NCI-H1930 (cell line): ENCODE measurements around the gene TBC1D4.
A peak's percentile ranks its signal among the peaks of the same experiment; 100 is the strongest.

Source experiments
- DNase-seq, 2 experiments: peaks; one replicate each; lab custom pipeline; 2025; lab: John Stamatoyannopoulos, UW

Gene TBC1D4

DNA sequence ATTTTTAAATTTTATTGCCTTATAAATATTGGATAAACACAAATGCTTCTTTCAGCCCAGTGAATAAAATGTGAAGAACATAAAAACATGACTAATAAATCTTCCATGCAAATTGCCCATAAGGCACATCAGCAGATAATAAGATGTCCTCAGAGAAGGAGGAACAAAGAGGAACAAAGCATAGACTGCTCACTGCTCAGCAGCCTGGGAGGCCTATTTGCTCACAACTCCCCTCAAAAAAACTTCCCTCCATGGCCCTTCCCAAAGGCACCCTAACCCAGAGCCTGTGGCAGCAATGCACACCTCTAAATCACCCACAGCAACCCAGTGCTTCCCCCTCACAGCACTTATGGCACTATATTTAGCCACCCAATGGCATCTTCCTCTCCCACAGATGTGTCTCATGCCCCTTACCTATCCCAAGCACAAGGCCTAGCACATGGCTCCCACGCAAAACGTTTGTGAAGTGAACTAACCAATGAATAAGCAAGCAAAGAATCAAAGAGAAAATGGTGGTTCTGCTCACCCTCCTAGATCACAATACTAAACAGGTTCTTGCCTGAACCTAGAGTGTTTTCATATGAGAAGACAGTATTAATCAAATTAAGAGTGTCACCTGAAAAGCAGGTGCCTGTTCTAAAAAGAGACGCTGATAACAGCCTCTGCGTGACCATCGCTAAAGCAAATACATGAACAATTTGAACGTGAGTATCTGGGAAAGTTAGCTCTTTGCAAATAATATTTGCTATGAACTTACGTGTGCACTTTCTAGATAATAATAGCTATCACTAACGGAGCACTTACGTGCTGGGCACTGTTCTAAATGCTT is 96.9 kb downstream of the TBC1D4 start:
- peak; percentile 64 to 67 for DNase-seq

DNA sequence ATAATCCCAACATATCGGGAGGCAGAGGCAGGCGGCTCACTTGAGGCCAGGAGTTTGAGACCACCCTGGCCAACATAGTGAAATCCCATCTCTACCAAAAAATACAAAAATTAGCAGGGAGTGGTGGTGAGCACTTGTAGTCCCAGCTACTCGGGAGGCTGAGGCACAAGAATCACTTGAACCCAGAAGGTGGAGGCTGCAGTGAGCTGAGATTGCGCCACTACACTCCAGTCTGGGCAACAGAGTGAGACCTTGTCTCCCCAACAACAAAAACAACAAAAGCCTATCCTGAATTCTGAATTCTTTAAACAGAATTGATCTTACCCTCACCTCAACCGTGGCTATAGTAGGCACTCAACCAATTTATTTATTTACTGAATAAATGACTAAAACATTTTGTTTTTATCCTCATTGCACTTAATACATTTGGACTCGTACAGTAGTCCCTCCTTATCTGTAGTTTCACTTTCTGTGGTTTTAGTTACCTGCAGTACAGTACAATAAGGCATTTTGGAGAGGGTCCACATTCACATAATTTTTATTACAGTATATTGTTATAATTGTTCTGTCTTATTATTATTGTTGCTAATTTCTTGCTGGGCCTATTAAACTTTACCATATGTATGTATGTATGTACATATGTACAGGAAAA is 98.8 kb downstream of the TBC1D4 start:
- DNase-seq = no peak

DNA sequence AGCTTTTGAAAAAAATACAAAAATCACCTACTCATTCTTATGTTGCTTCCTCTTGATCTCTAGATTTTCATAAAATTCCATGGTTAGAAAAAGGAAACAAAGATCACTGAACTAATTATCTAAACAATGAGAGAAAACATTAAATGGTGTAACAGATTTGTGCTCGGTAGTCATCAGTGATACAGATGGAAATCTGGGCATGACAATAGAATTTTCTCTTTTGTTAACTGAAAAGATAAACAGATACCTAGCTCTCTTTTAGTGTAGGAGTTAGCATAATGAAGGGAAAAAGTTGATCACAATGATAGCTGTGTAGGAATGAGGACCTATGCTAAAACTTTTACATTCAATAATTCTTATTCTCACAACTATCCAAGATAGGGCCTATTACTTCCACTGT is 103.7 kb downstream of the TBC1D4 start:
- DNase-seq = no peak

DNA sequence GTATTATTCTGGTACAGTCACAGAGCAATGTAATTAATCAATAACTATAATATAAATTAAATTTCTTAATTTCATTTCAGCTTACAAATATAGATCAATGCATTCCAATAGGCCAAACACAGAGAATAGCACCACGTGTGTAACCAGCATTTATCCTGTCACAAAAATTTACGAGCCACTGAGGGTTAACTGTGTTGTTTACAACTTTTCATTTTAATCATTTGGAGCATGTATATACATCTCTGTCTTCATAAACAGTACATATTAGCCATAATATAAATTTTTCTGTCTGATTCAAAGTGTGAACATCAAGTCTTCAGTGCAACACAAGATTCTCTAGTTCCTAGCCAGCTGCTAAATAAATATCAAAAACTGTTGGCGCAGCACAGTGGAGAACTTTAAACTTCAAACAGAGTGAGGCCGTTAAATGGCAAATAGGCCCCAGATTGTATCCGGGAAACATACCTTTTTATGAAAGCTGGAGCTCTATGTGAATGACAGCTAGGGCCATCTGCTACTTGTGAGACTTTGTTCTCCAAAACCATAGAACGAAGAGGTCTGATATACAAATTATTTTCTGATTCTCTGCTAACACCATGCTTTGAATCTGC is 105.1 kb downstream of the TBC1D4 start:
- DNase-seq = no peak

DNA sequence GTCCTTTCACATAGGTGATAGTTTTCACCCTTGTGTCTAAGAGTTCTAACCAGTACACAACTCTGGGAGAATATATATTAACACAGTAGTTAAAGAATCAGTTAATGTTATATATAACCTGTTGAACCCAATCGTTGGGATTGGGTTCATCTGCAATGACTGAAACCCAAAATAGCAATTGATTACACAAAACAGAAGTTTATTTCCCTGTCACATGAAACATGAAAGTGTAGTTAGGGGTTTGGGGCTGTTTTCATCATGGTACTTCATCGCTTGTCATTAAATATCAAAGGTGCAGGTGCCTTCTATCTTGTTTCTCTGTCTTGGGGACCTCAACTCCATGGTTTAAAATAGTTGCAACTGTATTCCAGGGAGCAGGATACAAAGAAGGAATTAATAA is 106.6 kb downstream of the TBC1D4 start:
- DNase-seq = no peak

DNA sequence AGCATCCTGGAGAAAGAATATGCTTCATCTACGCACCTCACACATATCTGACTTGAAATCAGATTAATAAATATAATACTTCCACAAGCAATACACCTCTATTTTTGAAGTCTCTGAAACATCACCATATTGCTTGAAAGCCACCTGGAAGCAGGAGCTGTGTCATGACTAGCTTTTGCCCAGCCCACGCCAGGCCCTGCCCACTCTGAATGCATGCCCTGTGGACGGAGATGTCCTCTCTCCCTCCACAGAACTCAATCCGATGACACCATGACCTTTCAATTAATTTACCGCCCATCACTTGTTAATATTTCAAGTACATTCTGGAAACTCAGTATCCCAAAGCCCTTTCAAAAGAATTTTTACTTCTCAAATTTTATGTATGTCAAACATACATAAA is 108.0 kb downstream of the TBC1D4 start:
- DNase-seq = no peak

DNA sequence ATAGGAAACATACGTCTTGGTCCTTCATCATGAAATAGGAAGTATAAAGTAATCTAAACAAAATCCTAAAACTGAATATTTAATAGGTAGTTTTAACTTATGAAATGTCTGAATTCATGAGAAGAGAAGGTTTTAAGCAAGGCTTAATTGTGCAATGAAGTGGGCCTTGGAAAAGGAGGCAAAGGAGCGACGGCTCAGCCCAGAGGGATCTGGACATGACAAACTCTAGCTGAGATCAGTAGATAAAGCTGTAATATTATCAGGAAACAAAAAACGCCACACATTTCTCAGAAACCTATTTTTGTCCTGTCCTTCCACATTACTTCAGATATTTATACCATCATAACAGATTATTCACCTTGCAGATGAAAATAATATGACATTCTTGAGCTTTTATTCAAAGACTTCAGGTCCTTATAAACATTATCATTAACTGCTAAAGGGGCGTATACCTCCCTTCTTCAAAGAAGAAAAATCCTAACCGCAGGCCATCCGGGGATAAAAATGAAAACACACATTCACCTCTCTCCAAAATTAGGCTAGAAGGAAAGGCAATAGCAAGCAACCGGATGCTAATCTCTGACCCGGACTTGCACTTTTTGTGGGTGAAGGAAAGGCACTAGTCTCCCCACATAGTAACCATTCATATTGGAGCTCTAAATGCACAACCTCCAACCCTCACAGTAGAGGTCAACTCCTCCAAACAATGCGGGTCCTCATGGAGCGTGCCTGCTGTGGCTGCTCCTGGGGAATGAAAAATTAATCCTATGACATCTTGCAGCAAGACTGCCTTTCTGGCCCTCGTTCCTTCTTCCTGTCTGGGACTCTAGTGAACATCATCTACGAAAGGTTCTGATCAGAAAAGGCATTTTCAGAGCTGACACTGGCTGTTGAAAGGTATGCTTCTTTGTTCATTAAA is 108.8 kb downstream of the TBC1D4 start:
- no peak for DNase-seq

DNA sequence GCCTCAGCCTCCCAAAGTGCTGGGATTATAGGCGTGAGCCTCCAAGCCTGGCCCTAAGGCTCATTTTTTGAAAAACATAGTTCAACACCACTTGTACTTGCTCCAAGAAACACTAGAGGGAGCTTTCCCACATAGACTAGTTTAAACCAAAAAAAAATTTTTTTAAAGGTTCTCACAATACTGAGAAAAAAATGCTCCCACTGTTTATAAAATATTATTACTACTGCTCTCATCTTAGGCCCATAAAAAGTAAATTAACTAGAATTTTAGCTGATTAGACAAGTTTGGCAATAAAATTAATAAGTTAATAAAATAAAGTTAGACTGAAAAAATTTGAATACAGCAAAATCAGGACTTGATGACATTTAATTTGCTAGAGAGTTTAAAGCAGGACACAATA is 109.5 kb downstream of the TBC1D4 start:
- peak in 1 of 2 experiments; percentile 15 for DNase-seq

DNA sequence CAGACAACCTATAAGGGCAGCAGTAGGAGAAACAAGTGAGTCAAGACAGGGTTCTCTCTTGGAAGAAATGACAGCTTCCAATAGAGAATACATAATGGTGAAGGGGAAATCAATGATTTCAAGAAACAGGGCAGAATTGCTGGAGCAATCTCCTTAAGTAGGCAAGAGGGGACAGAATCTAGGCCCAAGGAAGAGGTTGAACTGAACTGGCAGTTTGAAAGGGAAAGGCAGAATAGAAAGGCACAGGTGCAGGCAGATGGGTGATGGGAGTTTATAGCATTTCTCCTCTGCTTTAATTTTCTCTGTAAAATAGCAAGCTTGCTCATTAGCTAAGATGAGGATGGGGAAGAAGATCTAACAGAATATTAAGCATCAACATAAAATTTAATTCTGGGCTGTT is 110.8 kb downstream of the TBC1D4 start:
- DNase-seq = no peak

DNA sequence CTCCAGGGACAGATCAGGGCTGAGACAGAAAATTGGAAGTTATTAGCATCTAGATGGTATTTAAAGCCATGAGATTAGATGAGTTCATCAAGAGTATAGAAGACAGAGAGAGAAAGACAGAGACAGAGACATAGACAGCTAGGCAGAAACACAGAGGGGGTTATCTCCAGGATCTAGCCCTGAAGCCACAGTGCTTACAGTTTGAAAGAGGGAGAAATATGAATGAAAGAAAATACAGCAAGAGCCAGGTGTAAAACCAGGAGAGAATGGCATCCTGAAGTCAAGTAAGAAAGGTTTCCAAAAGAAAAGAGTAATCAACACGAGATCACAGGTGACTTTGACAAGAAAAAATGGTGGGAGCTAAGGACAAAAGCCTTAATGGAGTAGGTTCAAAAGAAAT is 111.2 kb downstream of the TBC1D4 start:
- DNase-seq = no peak

DNA sequence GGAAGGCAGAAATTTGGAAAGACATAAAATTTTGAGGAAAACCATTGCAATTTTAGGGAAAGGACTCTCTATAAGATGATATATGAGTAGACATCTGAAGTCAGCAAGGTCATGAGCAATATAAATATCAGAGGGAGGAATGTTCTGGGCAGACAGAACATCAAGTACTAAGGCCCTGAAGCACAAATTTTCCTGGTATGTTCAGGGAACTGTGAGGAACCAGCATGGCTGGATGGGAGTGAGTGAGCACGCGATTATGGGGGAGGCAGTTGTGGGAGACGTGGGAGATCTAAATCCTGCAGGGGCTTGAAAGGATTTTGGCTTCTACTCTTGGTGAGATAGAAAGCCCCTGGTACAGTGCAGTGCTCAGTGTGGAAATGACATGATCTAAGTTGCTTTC is 112.0 kb downstream of the TBC1D4 start:
- DNase-seq = no peak

DNA sequence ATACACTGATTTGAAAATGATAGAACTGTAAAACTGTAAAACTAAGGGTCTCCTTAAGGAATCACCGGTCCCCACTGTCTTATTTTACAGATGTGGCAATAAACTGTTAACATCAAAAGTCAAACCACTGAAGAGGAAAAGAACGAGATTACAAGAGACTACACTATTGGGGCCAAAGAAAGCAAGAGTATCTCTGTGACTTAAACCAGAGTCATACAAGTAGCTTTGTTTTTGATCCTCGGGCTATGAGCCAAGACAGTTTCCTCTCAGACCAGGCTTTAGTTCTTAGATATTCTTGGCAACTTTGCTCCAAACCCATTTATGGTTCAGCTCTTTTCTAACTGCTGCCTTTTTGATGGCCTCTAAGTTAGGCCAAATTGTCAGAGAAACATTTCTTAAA is 113.8 kb downstream of the TBC1D4 start:
- DNase-seq = no peak

DNA sequence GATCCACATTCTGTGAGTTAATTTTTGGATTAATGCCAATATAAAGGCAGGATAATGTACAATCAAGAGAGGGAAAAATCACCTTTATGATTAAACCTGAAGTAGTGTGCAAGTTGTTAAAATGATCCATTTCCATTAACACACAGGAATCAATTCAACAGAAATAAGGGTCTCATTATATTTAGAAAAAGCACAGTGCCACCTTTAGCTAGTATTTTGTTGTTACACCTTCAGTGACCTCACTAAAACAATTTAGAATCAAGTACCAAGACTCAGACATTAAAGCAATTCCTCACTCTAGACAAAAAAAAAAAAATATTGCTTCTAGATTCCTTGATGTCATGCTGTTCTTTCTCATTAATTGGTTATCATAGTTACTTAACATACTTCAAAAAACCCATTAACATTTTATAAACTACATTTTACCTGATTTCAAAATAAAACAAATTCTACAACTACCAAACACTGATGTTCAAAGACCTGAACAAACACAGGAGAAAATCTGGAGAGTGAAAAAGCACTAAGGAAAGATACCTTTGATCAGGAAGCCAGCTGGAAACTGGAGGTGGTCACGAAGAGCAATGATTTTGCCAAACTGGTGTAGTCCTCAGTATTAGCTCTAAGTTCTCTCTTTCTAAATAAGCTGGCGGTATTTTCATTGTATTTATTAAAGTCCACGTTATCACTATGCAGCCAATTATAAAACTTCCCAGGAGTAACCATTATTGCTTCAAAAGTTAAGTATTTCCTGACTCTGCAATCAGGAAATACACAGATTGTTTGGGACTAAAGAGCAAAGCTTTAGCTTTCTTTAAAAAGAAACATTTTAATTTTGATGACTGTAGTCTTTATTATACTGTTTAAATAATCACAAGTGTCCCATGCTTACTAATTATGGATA is 115.3 kb downstream of the TBC1D4 start:
- DNase-seq = no peak

DNA sequence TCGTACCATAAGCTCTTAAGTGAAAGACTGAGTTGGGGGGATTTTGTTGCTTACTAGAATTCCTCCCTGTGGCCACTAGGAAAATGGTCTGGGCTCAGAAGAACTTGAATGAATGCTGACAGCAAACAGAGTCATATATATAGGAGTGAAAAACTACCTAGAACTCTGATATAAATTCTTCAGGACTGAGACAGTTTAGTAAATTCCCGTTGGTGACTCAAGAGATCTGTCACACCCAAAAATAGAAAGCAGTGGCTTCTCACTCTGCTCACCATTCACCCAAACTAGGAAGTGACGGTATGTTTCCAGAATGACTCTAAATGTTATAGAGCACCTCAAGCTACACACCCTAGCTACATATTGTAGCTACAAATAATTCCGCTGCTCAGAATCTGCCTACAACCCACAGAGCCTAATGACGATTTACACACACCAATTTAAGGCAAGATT is 116.2 kb downstream of the TBC1D4 start:
- DNase-seq = no peak

DNA sequence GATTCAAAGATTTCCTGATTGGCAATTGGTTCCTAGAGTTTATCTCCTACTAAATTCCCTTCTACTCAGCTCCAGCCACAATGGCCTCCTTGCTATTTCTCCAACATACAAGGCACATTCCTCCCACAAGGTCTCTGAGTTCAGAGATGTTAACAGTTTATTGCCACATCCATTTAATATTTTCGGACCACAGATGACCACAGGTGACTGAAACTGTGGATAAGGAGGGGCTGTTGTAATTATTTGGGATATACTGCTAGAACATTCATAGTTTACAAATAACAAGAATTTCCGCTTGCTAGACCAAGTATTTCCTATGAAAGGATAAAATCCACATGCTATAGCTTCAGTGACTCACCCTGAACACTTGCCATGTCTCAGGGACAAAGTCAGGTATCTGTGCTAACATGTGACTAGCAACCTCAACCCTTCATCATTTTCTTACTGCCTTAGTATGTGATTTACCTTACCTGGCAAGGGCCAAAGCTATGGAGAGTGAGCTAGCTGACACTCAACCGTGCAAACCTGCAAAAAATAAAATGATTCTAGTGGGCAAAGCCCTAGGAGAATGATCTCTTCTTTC is 117.7 kb downstream of the TBC1D4 start:
- DNase-seq = no peak

DNA sequence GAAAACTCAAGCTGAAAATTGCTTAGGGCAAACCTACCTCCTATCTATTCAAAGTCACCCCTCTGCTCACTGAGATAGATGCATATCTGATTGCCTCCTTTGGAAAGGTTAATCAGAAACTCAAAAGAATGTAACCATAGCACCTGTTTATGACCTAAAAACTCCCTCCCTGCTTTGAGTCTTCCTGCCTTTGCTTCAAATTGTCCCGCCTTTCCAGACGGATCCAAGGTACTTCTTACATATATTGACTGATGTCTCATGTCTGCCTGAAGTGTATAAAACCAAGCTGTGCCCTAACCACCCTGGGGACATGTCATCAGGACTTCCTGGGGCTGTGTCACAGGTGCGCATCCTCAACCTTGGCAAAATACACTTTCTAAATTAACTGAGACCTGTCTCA is 118.6 kb downstream of the TBC1D4 start:
- no peak for DNase-seq

DNA sequence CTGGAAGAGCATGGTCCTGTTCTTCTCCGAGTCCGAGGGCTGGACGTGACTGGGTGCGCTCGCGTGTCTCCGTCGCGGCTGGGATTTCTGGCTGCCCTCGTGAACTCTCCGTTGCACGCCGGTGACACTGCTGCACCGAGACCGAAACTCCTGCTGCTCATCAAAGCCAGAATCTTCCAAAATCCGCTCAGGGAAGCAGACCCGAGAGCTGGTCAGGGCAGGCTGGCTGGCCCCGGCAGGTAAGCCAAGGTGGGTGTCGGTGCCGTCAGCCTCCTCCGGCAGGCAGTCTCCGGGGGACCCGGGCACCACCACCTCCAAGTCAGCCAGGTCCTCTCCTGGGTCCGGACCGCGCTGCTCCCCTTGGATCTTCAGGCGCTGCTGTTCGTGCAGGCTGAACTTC is 119.9 kb downstream of the TBC1D4 start:
- DNase-seq = no peak

DNA sequence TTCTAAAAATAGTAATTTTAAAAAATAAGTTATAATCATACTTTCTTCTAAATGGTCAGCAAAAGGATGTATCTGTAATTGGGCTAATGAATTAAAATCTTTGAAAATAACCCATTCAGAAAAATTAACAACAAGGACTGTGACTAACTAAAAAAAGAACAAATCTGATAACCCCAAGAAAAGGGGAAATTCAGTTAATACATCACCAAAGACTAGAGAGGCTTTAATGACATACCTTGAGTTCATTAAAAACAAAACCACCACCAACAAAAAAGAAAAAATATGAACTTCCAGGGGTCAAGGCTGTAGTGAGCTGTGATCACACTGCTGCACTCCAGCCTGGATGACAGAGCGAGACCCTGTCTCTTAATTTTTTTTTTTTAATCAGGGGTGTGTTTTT is 121.8 kb downstream of the TBC1D4 start:
- no peak for DNase-seq

DNA sequence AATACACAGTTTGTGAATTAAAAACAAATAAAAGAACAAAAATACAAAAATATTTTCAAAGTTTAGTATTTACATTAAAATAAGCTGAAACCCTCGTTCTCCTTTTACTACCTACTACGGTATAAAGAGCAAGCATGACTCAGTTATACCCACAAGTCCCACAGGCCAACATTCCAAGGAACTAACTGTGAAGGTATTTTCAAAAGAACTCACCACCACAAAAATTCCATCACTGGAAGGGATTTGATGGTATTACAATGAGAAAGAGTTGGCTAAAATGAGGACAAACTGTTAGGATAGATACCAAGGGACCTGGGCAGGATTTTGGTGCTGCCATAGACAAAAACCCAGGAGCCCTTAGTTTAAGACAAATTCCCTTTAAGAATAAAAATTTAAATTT is 122.7 kb downstream of the TBC1D4 start:
- no peak for DNase-seq

DNA sequence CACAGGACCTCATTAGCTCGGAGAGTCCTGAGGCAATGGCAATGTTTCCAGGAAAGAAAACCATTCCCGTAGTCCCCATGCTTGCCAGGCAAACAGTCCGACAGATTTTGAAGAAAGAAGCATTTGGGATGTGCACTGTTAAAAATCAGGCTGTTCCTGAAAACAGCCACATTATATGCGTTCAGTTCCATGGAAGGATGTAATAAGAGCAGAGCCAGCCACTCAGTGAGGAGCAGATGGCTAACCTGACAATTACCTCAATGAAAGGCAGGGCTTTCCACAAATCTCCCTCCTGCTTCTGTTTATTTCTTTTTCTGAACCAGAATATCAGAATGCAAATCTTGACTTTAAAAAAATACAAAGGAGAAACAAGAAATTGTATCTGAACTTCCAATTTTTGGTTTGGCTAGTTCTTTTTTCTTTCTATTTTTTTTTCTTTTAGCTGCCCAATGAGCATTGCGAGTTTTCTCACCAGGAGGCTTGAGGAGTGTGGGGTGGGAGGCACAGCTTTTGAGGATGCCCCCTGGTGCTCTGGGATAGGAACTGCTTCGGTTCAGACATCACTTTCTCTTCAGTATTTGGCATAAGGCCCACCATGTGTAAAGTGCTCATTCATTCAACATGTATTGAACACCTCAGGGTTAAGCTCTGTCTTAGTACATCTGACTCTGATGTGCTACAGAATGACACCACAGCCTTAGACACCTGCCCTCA is 124.2 kb downstream of the TBC1D4 start:
- DNase-seq = no peak
